Choroid plexus epithelial cell (primary cell): Measurements from ENCODE around the gene TTBK1.
"Not testable (repeated sequence)": the region's sequence is repeated elsewhere in the genome, so short reads cannot be mapped to it uniquely, and the experiment has no call there.

ENCODE experiments used
- DNase-seq: peaks from one replicate; pipeline ENCODE4 v3.0.0-alpha.2; 2010; ENCODE audit warnings: low read depth
- H3K4me3 ChIP-seq: 2 replicates; pipeline ENCODE4 v1.5.1; 2011; ENCODE audit warnings: low read depth, mild to moderate bottlenecking, control low read depth, low read length, moderate library complexity
- CTCF ChIP-seq: conservative IDR thresholded peaks from 2 replicates; pipeline ENCODE4 v1.5.1; 2011; ENCODE audit warnings: low read depth, mild to moderate bottlenecking, control low read depth, inconsistent platforms, low read length, moderate library complexity

TTBK1 gene

GRCh38 chr6:43298565-43299337, 55.5 kb downstream of the TTBK1 start:
- DNase-seq, result no peak
- no peak for TF ChIP-seq CTCF
- H3K4me3 ChIP-seq, result no peak overlapping the region

- no peak for DNase-seq
- H3K4me3 ChIP-seq, result no peak overlapping the region
- no peak for TF ChIP-seq CTCF
Measured at GRCh38 chr6:43299338-43300293, 56.3 kb downstream of the TTBK1 start.

GRCh38 chr6:43301081-43301870, 58.0 kb downstream of the TTBK1 start:
- H3K4me3 ChIP-seq, result no peak overlapping the region
- no peak for DNase-seq
- no peak for TF ChIP-seq CTCF

- H3K4me3 ChIP-seq, result no peak overlapping the region
- DNase-seq, result no peak
- TF ChIP-seq CTCF, result no peak
Measured at GRCh38 chr6:43302126-43302525, 58.8 kb downstream of the TTBK1 start.

- not testable (repeated sequence) for DNase-seq, H3K4me3 ChIP-seq
Measured at GRCh38 chr6:43303006-43303405, 59.7 kb downstream of the TTBK1 start.

- DNase-seq, result no peak
- no peak for TF ChIP-seq CTCF
- no peak overlapping the region for H3K4me3 ChIP-seq
Measured at GRCh38 chr6:43303751-43304331, 60.6 kb downstream of the TTBK1 start.
